HepG2 (cell line): Measurements from ENCODE around the gene PRKAB1. TPM values are rescaled to one million over a fixed set of nuclear protein-coding genes. Genes with fewer than 3 reads are reported as not detected.

Experiments
- ELF1 ChIP-seq: sonication (generic); formaldehyde crosslinking; IDR thresholded peaks from 2 replicates; pipeline ENCODE4 v1.4.0; 2020; ENCODE audit warnings: missing genetic modification reagents
- MAF1 ChIP-seq: sonication (generic); formaldehyde crosslinking; IDR thresholded peaks from 2 replicates; pipeline ENCODE4 v1.5.0; 2020; ENCODE audit warnings: missing genetic modification reagents, borderline replicate concordance
- MAFG ChIP-seq: sonication (generic); formaldehyde crosslinking; IDR thresholded peaks from 2 replicates; pipeline ENCODE4 v1.5.1; 2020; ENCODE audit warnings: mild to moderate bottlenecking, missing genetic modification reagents
- RXRB ChIP-seq: IDR thresholded peaks from 2 replicates; pipeline ENCODE4 v1.6.1; 2016; ENCODE audit warnings: borderline replicate concordance, missing genetic modification reagents, missing compliant biosample characterization
- TBP ChIP-seq: sonication (generic); formaldehyde crosslinking; IDR thresholded peaks from 2 replicates; pipeline ENCODE4 v1.5.0; 2020; ENCODE audit warnings: missing genetic modification reagents
- ZBED4 ChIP-seq: sonication (generic); formaldehyde crosslinking; IDR thresholded peaks from 2 replicates; pipeline ENCODE4 v1.4.0; 2020; ENCODE audit warnings: missing genetic modification reagents, borderline replicate concordance
- ZBTB21 ChIP-seq: sonication (generic); formaldehyde crosslinking; IDR thresholded peaks from 2 replicates; pipeline ENCODE4 v1.4.0; 2020; ENCODE audit warnings: missing genetic modification reagents
- ZNF230 ChIP-seq: sonication (generic); formaldehyde crosslinking; IDR thresholded peaks from 2 replicates; pipeline ENCODE4 v1.4.0; 2020; ENCODE audit warnings: mild to moderate bottlenecking, missing genetic modification reagents
- ZNF446 ChIP-seq: sonication (generic); formaldehyde crosslinking; IDR thresholded peaks from 2 replicates; pipeline ENCODE4 v1.5.0; 2020; ENCODE audit warnings: mild to moderate bottlenecking, missing genetic modification reagents
- polyA plus RNA-seq, 8 experiments: library from polyadenylated mRNA; depleted of rRNA in 3 of 8; stranded (reverse) in 7 of 8; unstranded in 1 of 8; fragments of >200 nt; fragmentation: Illumina TruSeq in 4 of 8; extraction: Trizol in 4 of 8; gene quantifications; 2 replicates each; pipeline versions ENCODE4 v1.2.1 to v1.2.3, GENCODE V29; 2011 to 2016; ENCODE audit warnings: low read depth in 4 of 8, missing spikeins in 1 of 8, mixed read lengths in 1 of 8; ENCODE audit not compliant: insufficient read depth in 1 of 8
- total RNA-seq, 5 experiments: library from RNA; depleted of rRNA; stranded (reverse); fragments of >200 nt; fragmentation: Illumina TruSeq; extraction: Trizol; gene quantifications; 2 replicates each; pipeline ENCODE4 v1.2.3, GENCODE V29; 2016; ENCODE audit warnings: low read depth in 1 of 5
- TF ChIP-seq, protein P1 (sequence below): fragments of 450-650 bp; IDR thresholded peaks from 2 replicates; pipeline ENCODE4 v1.6.1; 2016
- TF ChIP-seq, protein P2 (sequence below): sonication (generic); formaldehyde crosslinking; IDR thresholded peaks from 2 replicates; pipeline ENCODE4 v1.5.1; 2020; ENCODE audit warnings: mild to moderate bottlenecking, missing genetic modification reagents

PRKAB1 gene
- total and polyA plus RNA-seq, 2 of the 13 experiments (the other 11 are each of a cell fraction or from before 2014, with no cell fraction given), result 28.4 to 35.5 TPM

DNA sequence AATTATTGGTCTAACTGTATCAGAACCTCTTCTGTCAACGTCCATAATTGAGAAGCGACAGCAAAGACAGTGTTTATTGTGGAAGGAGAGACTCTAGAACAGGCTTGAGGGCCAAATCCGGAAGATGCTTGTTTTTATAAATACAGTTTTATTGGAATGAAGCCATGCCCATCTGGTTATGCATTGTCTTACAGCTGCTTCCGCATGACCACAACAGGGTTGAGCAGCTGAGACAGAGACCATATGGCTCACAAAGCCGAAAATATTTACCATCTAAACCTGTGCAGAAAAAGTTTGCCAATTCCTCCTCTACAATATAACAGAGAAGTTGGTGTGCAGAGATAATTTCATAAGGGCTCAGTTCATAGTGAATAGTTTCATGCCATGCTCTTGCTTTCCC is 24.5 kb downstream of the PRKAB1 start (continued):
- no peak for TF ChIP-seq ZBED4 (CRISPR knock-in tag)
- TF ChIP-seq TBP (CRISPR knock-in tag), result no peak
- TF ChIP-seq ZNF230, result no peak
- TF ChIP-seq ELF1 (CRISPR knock-in tag), result no peak
- TF ChIP-seq, protein P1, sequence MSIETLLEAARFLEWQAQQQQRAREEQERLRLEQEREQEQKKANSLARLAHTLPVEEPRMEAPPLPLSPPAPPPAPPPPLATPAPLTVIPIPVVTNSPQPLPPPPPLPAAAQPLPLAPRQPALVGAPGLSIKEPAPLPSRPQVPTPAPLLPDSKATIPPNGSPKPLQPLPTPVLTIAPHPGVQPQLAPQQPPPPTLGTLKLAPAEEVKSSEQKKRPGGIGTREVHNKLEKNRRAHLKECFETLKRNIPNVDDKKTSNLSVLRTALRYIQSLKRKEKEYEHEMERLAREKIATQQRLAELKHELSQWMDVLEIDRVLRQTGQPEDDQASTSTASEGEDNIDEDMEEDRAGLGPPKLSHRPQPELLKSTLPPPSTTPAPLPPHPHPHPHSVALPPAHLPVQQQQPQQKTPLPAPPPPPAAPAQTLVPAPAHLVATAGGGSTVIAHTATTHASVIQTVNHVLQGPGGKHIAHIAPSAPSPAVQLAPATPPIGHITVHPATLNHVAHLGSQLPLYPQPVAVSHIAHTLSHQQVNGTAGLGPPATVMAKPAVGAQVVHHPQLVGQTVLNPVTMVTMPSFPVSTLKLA, result no peak
- TF ChIP-seq RXRB (CRISPR knock-in tag), result no peak
- no peak for TF ChIP-seq ZNF446 (CRISPR knock-in tag)
- TF ChIP-seq MAF1, result no peak
- TF ChIP-seq, protein P2, sequence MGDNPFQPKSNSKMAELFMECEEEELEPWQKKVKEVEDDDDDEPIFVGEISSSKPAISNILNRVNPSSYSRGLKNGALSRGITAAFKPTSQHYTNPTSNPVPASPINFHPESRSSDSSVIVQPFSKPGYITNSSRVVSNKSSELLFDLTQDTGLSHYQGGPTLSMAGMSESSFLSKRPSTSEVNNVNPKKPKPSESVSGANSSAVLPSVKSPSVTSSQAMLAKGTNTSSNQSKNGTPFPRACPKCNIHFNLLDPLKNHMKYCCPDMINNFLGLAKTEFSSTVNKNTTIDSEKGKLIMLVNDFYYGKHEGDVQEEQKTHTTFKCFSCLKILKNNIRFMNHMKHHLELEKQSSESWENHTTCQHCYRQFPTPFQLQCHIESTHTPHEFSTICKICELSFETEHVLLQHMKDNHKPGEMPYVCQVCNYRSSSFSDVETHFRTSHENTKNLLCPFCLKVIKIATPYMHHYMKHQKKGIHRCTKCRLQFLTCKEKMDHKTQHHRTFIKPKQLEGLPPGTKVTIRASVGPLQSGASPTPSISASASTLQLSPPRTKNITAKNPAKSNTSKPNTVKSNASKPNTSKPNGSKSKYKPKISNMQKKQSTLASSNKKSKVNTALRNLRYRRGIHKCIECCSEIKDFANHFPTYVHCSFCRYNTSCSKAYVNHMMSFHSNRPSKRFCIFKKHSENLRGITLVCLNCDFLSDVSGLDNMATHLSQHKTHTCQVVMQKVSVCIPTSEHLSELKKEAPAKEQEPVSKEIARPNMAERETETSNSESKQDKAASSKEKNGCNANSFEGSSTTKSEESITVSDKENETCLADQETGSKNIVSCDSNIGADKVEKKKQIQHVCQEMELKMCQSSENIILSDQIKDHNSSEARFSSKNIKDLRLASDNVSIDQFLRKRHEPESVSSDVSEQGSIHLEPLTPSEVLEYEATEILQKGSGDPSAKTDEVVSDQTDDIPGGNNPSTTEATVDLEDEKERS, result no peak
- no peak for TF ChIP-seq MAFG
- TF ChIP-seq ZBTB21, result no peak
